Keratinocyte (primary cell): ENCODE results near the gene CTNNA3. TPM values are rescaled to one million over a fixed set of nuclear protein-coding genes. Genes with fewer than 3 reads are reported as not detected.

Experiments used
- DNase-seq: peaks from one replicate; pipeline ENCODE4 v3.0.0-alpha.2; 2011; ENCODE audit warnings: low read depth, missing footprints, low spot score
- FAIRE-seq: peaks from 2 replicates; lab custom pipeline; 2011; peaks lifted over from hg19 to GRCh38; lab: Jason Lieb, UNC
- H2AFZ ChIP-seq: 2 replicates; pipeline ENCODE4 v1.6.0; 2012; ENCODE audit warnings: low read length, control low read depth, inconsistent platforms; ENCODE audit not compliant: control insufficient read depth
- H3K27ac ChIP-seq: 2 replicates; pipeline ENCODE4 v1.5.1; 2011; ENCODE audit warnings: low read length; ENCODE audit not compliant: control insufficient read depth, insufficient read depth
- H3K27me3 ChIP-seq: 3 replicates; pipeline ENCODE4 v1.6.0; 2011; ENCODE audit warnings: low read length; ENCODE audit not compliant: control insufficient read depth, insufficient read depth; ENCODE audit errors: extremely low read depth
- H3K36me3 ChIP-seq, 2 experiments: 2 replicates in 1 of 2; 3 replicates in 1 of 2; pipeline ENCODE4 v1.5.1; 2011; ENCODE audit warnings: low read length in 2 of 2, mild to moderate bottlenecking in 1 of 2; ENCODE audit not compliant: control insufficient read depth in 2 of 2, insufficient read depth in 2 of 2; ENCODE audit errors: extremely low read depth in 1 of 2
- H3K4me1 ChIP-seq: 3 replicates; pipeline ENCODE4 v1.5.1; 2011; ENCODE audit warnings: low read length; ENCODE audit not compliant: control insufficient read depth, insufficient read depth; ENCODE audit errors: extremely low read depth
- H3K4me2 ChIP-seq: 3 replicates; pipeline ENCODE4 v1.6.0; 2011; ENCODE audit warnings: low read depth, low read length; ENCODE audit not compliant: control insufficient read depth, insufficient read depth; ENCODE audit errors: extremely low read depth
- H3K4me3 ChIP-seq, 3 experiments: fragments of 200-600 bp in 1 of 3; sonication (generic) in 1 of 3; 2 replicates in 2 of 3; 3 replicates in 1 of 3; pipeline ENCODE4 v1.5.1; 2011 to 2016; ENCODE audit warnings: low read length in 3 of 3, mild to moderate bottlenecking in 3 of 3, control low read depth in 2 of 3, inconsistent platforms in 1 of 3, low read depth in 1 of 3, mixed read lengths in 1 of 3, mixed run types in 1 of 3, moderate library complexity in 1 of 3; ENCODE audit not compliant: control insufficient read depth in 2 of 3, insufficient read depth in 2 of 3; ENCODE audit errors: extremely low read depth in 1 of 3
- H3K79me2 ChIP-seq: 2 replicates; pipeline ENCODE4 v1.6.0; 2012; ENCODE audit warnings: low read length; ENCODE audit not compliant: control insufficient read depth, insufficient read depth
- H3K9ac ChIP-seq: 3 replicates; pipeline ENCODE4 v1.6.0; 2011; ENCODE audit warnings: low read length; ENCODE audit not compliant: control insufficient read depth, insufficient read depth; ENCODE audit errors: extremely low read depth
- H3K9me1 ChIP-seq: 3 replicates; pipeline ENCODE4 v1.6.0; 2011; ENCODE audit warnings: low read length; ENCODE audit not compliant: control insufficient read depth, insufficient read depth; ENCODE audit errors: extremely low read depth
- H3K9me3 ChIP-seq: 2 replicates; pipeline ENCODE4 v1.5.1; 2012; ENCODE audit warnings: low read depth, low read length; ENCODE audit not compliant: control insufficient read depth
- H4K20me1 ChIP-seq: 3 replicates; pipeline ENCODE4 v1.6.0; 2011; ENCODE audit warnings: low read length; ENCODE audit not compliant: control insufficient read depth, insufficient read depth; ENCODE audit errors: extremely low read depth
- CTCF ChIP-seq, 3 experiments: IDR thresholded peaks in 1 of 3; conservative IDR thresholded peaks in 1 of 3; optimal IDR thresholded peaks in 1 of 3; 2 replicates in 2 of 3; 3 replicates in 1 of 3; pipeline versions ENCODE3 to v1.5.1; 2011; ENCODE audit warnings: low read length in 3 of 3, mild to moderate bottlenecking in 3 of 3, moderate library complexity in 2 of 3, control low read depth in 1 of 3, inconsistent platforms in 1 of 3; ENCODE audit not compliant: insufficient read depth in 2 of 3; ENCODE audit errors: extremely low read depth in 1 of 3
- EZH2 ChIP-seq: IDR thresholded peaks from one replicate; pipeline ENCODE4 v1.6.1; 2012; ENCODE audit warnings: inconsistent platforms, mild to moderate bottlenecking, low read length, moderate library complexity
- dilution Hi-C: fragments of 300-500 bp; cut with MboI; formaldehyde crosslinking; loops from one replicate; pipeline ENCODE4 v1.7.0; 2020; ENCODE audit warnings: low sequenced_read_pairs; ENCODE audit not compliant: extremely low pct_ligation_motif_present
- polyA plus RNA-seq, 5 experiments: library from polyadenylated mRNA; depleted of rRNA in 3 of 5; stranded (reverse) in 3 of 5; stranded (forward) in 1 of 5; unstranded in 1 of 5; fragments of >200 nt; gene quantifications; 1 replicate in 1 of 5; 2 replicates in 3 of 5; 3 replicates in 1 of 5; pipeline versions ENCODE4 v1.2.1 to v1.2.3, GENCODE V29; 2011 to 2012; ENCODE audit warnings: missing spikeins in 2 of 5, low read depth in 1 of 5, low replicate concordance in 1 of 5

CTNNA3 gene
- polyA plus RNA-seq, 1 donor (not counting 4 experiments of a cell fraction or from before 2014, with no cell fraction given): 0.01 TPM

GRCh38 chr10:66772548-66773471 is 923.2 kb downstream of the CTNNA3 start:
- TF ChIP-seq CTCF (optimal IDR thresholded peaks at IDR 0.05 in 1 of 3, IDR thresholded peaks at IDR 0.05 in 1 of 3, conservative IDR thresholded peaks at IDR 0.05 in 1 of 3; ENCODE audit: extremely low read depth in 1 of 3, insufficient read depth in 2 of 3, low read length in 3 of 3) (no peak), EZH2 (no peak)
- H3K9ac ChIP-seq: no peak overlapping the region
- H3K27ac ChIP-seq: no peak overlapping the region
- no peaks in the 10 kb centered on the region for H3K36me3 ChIP-seq
- dilution Hi-C loops: no loop called here
- no peaks in the 10 kb centered on the region for H3K9me3 ChIP-seq
- H2AFZ ChIP-seq: no peak overlapping the region
- H3K4me3 ChIP-seq: no peak overlapping the region
- no peak for DNase-seq
- no peaks in the 10 kb centered on the region for H3K9me1 ChIP-seq
- no peaks in the 10 kb centered on the region for H3K79me2 ChIP-seq
- no peaks in the 10 kb centered on the region for H3K4me1 ChIP-seq
- H3K27me3 ChIP-seq: no peaks in the 10 kb centered on the region
- H4K20me1 ChIP-seq: no peaks in the 10 kb centered on the region
- no peak for FAIRE-seq
- H3K4me2 ChIP-seq: no peak overlapping the region

- Histone ChIP-seq H3K4me1 (no peaks in the 10 kb centered on the region), H3K9me3 (no peaks in the 10 kb centered on the region), H2AFZ (no peak overlapping the region), H3K4me3 (no peak overlapping the region), H3K27ac (no peak overlapping the region), H3K27me3 (no peaks in the 10 kb centered on the region), H3K9ac (no peak overlapping the region), H3K79me2 (no peaks in the 10 kb centered on the region), H4K20me1 (no peaks in the 10 kb centered on the region), H3K4me2 (no peak overlapping the region), H3K36me3 (no peaks in the 10 kb centered on the region), H3K9me1 (no peaks in the 10 kb centered on the region)
- dilution Hi-C loops: no loop called here
- no peak for DNase-seq
- no peak for TF ChIP-seq CTCF (optimal IDR thresholded peaks at IDR 0.05 in 1 of 3, IDR thresholded peaks at IDR 0.05 in 1 of 3, conservative IDR thresholded peaks at IDR 0.05 in 1 of 3; ENCODE audit: extremely low read depth in 1 of 3, insufficient read depth in 2 of 3, low read length in 3 of 3)
- TF ChIP-seq EZH2: no peak
- no peak for FAIRE-seq
Observed at GRCh38 chr10:66767707-66768106, 928.3 kb downstream of the CTNNA3 start.
